Mesendoderm (in vitro differentiated cells): ENCODE data around the gene PATE1.
A peak's percentile ranks its signal among the peaks of the same experiment; 100 is the strongest.

Experiments used
- DNase-seq: peaks from one replicate; pipeline ENCODE4 v3.0.0; 2013
- H2AK5ac ChIP-seq: 2 replicates; pipeline ENCODE4 v1.6.1; 2013; ENCODE audit warnings: low read length, inconsistent platforms
- H2BK120ac ChIP-seq: 2 replicates; pipeline ENCODE4 v1.6.1; 2013; ENCODE audit warnings: low read depth, mild to moderate bottlenecking, low read length, moderate library complexity, mixed read lengths
- H2BK15ac ChIP-seq: replicated peaks from 2 replicates; pipeline ENCODE4 v1.6.1; 2013; ENCODE audit warnings: low read depth, mild to moderate bottlenecking, moderate library complexity
- H2BK5ac ChIP-seq: 2 replicates; pipeline ENCODE4 v1.6.1; 2013; ENCODE audit warnings: low read length, inconsistent platforms
- H3K18ac ChIP-seq: 2 replicates; pipeline ENCODE4 v1.6.1; 2013; ENCODE audit warnings: mild to moderate bottlenecking, low read length, mixed read lengths
- H3K23ac ChIP-seq: one replicate; pipeline ENCODE4 v1.6.1; 2013; ENCODE audit warnings: low read length
- H3K27ac ChIP-seq: 2 replicates; pipeline ENCODE4 v1.5.1; 2013; ENCODE audit warnings: low read depth, mild to moderate bottlenecking, inconsistent platforms, low read length, moderate library complexity
- H3K27me3 ChIP-seq: 2 replicates; pipeline ENCODE4 v1.6.1; 2013; ENCODE audit warnings: low read length, control low read depth, mild to moderate bottlenecking, inconsistent platforms; ENCODE audit not compliant: insufficient read depth, poor library complexity
- H3K36me3 ChIP-seq: 2 replicates; pipeline ENCODE4 v1.6.1; 2013; ENCODE audit warnings: low read length, inconsistent platforms; ENCODE audit not compliant: control insufficient read depth, insufficient read depth
- H3K4ac ChIP-seq: one replicate; pipeline ENCODE4 v1.6.1; 2013; ENCODE audit warnings: low read depth, mild to moderate bottlenecking, low read length, moderate library complexity
- H3K4me1 ChIP-seq: 2 replicates; pipeline ENCODE4 v1.6.1; 2013; ENCODE audit warnings: low read depth, low read length, inconsistent platforms; ENCODE audit not compliant: control insufficient read depth
- H3K4me2 ChIP-seq: 2 replicates; pipeline ENCODE4 v1.6.1; 2013; ENCODE audit warnings: low read length
- H3K4me3 ChIP-seq: 2 replicates; pipeline ENCODE4 v1.5.1; 2013; ENCODE audit warnings: mild to moderate bottlenecking, low read length
- H3K56ac ChIP-seq: one replicate; pipeline ENCODE4 v1.6.1; 2013; ENCODE audit warnings: low read length
- H3K79me1 ChIP-seq: 2 replicates; pipeline ENCODE4 v1.6.1; 2013; ENCODE audit warnings: low read length, inconsistent platforms
- H3K79me2 ChIP-seq: 2 replicates; pipeline ENCODE4 v1.6.1; 2013; ENCODE audit warnings: mild to moderate bottlenecking, low read length; ENCODE audit not compliant: control insufficient read depth, insufficient read depth
- H3K9ac ChIP-seq: 2 replicates; pipeline ENCODE4 v1.6.1; 2013; ENCODE audit warnings: low read length, inconsistent platforms
- H4K5ac ChIP-seq: one replicate; pipeline ENCODE4 v1.6.1; 2013; ENCODE audit warnings: low read length
- H4K8ac ChIP-seq: one replicate; pipeline ENCODE4 v1.6.1; 2013; ENCODE audit warnings: low read depth, mild to moderate bottlenecking, control low read depth, low read length, moderate library complexity
- WGBS: extraction: QIAGEN DNeasy Blood & Tissue Kit; methylation state at CpG from one replicate; pipeline ENCODE4 v1.1.7; 2013; ENCODE audit warnings: low lambda C conversion rate, missing lambda C conversion rate; ENCODE audit not compliant: insufficient coverage; ENCODE audit errors: extremely low coverage; 5-methylcytosine and 5-hydroxymethylcytosine counted together

The PATE1 gene

GRCh38 chr11:125790825-125791224 is 44.7 kb downstream of the PATE1 start:
- Histone ChIP-seq H3K4ac (no peak overlapping the region), H4K8ac (no peak overlapping the region), H3K4me1 (no peaks in the 10 kb centered on the region), H2BK120ac (no peak overlapping the region), H3K36me3 (no peaks in the 10 kb centered on the region), H3K56ac (no peak overlapping the region), H3K23ac (no peak overlapping the region), H2AK5ac (no peak overlapping the region), H3K18ac (no peak overlapping the region), H2BK5ac (no peak overlapping the region), H3K4me2 (no peak overlapping the region), H3K79me2 (no peaks in the 10 kb centered on the region), H2BK15ac (no peak overlapping the region), H3K27ac (no peak overlapping the region), H3K27me3 (peaks cover 1% of the 10 kb centered on the region), H4K5ac (no peak overlapping the region), H3K4me3 (no peak overlapping the region), H3K9ac (no peak overlapping the region), H3K79me1 (no peaks in the 10 kb centered on the region)
- no peak for DNase-seq
- WGBS: no CpG with 5 or more reads among the region's 4 CpGs

- Histone ChIP-seq H2BK120ac (no peak overlapping the region), H2AK5ac (no peak overlapping the region), H3K27ac (no peak overlapping the region), H3K18ac (no peak overlapping the region), H2BK15ac (no peak overlapping the region), H3K4me2 (no peak overlapping the region), H3K4me1 (no peaks in the 10 kb centered on the region), H4K5ac (no peak overlapping the region), H3K79me1 (no peaks in the 10 kb centered on the region), H3K56ac (no peak overlapping the region), H2BK5ac (no peak overlapping the region), H3K4ac (no peak overlapping the region), H3K9ac (no peak overlapping the region), H3K23ac (no peak overlapping the region), H3K79me2 (no peaks in the 10 kb centered on the region), H3K27me3 (no peaks in the 10 kb centered on the region), H4K8ac (no peak overlapping the region), H3K4me3 (no peak overlapping the region), H3K36me3 (no peaks in the 10 kb centered on the region)
- no CpG with 5 or more reads among the region's 4 CpGs for WGBS
- DNase-seq: peak; percentile 55
Measured at GRCh38 chr11:125797641-125798040, 51.6 kb downstream of the PATE1 start.
